ENCODE data around the gene TOX3.

Gene TOX3

DNA sequence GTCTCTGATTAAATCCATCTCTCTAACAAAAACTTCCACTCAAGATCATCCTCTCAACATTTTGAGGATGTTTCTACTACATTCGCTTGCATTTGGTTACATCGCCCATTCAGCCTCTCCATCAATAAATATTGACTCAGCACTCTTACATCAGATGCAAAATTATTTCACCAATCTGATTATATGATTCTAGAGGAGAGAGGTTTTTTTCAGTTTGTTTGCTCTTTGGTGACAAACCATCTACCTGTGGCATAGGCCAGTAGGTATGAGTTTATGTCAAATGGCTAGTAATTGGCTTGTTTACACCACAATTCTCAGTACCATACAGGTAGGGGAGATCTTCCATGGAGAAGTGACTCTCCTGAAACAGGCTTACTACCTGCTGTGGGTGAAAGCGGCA lies 52.3 kb downstream of the TOX3 start:
- H3K27ac ChIP-seq: no peak overlapping the region
- no peak for DNase-seq (ENCODE audit: low spot score)
- TF ChIP-seq, protein P1, sequence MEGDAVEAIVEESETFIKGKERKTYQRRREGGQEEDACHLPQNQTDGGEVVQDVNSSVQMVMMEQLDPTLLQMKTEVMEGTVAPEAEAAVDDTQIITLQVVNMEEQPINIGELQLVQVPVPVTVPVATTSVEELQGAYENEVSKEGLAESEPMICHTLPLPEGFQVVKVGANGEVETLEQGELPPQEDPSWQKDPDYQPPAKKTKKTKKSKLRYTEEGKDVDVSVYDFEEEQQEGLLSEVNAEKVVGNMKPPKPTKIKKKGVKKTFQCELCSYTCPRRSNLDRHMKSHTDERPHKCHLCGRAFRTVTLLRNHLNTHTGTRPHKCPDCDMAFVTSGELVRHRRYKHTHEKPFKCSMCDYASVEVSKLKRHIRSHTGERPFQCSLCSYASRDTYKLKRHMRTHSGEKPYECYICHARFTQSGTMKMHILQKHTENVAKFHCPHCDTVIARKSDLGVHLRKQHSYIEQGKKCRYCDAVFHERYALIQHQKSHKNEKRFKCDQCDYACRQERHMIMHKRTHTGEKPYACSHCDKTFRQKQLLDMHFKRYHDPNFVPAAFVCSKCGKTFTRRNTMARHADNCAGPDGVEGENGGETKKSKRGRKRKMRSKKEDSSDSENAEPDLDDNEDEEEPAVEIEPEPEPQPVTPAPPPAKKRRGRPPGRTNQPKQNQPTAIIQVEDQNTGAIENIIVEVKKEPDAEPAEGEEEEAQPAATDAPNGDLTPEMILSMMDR (IDR thresholded peaks at IDR 0.05): no peak
- H3K4me3 ChIP-seq: no peak overlapping the region

DNA sequence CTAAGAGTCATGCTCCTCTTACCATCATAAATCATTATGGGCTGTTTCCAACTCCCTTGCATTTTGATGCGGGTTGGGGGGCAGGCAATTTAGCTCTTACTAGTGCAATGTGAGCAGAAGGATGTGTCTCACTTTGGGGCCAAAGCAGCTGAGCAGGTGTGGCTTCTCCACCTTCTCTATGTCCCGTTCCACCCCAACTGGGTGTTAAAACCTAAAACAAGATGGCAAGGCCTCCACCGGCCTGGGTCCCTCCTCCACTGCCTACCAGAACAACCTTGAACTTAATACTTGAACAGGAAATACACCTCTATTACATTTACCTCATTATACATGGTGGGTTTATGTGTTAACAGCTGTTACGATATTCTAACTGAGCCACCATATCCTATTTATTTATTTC lies 52.8 kb downstream of the TOX3 start:
- no peak overlapping the region for H3K27ac ChIP-seq

DNA sequence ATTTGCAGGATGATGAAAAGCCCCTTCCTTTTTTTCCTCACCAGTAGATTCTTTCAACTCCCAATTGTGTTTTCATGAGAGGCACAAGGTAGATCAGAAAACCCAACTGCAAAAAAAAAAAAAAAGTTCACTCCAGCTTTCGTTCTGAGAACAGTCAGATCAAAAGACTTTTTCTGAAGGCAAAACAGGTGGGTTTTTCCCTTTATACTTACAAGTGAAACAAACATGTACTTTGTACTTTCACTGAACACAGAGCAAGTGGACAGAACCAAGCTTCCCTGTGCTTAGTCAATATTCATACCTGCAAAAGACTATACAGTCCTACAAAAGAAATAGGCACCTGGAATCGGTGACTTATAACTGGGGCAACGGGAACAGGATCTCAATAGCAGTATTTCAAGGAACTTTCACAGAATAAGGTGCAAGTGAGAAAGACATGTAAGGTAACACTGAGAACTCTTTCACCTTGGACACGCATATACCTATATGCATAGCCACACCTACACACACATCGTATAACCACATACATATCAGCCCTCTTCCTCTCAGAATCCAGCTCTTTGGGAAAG lies 54.1 kb downstream of the TOX3 start:
- no peak for DNase-seq (ENCODE audit: low spot score)
- TF ChIP-seq, protein P1 (IDR thresholded peaks at IDR 0.05): no peak
- Histone ChIP-seq H3K4me3 (no peak overlapping the region), H3K27ac (no peak overlapping the region)

More for the DNA sequence above, 52.8 kb downstream of the TOX3 start:
- TF ChIP-seq, protein P1 (IDR thresholded peaks at IDR 0.05): no peak
- H3K4me3 ChIP-seq: no peak overlapping the region
- no peak for DNase-seq (ENCODE audit: low spot score)

DNA sequence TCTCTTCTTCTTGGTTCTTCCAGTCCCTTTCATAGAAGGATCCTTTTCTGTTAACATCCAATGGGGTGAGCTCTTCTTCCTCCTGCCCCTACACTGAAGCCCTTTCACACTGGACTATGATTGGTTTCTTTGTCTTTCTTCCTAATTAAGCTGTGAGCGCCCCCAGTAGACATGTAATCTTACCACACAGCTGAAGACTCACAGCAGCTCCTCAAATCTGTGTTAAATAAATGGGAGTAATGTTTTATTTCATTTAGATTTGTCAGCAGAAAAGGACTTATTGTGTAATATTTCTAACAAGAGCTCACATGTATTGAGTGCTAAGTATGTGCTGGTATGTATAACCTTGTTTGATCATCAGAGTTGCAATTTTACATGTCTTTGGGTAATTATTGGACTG lies 55.7 kb downstream of the TOX3 start:
- H3K4me3 ChIP-seq: no peak overlapping the region

DNA sequence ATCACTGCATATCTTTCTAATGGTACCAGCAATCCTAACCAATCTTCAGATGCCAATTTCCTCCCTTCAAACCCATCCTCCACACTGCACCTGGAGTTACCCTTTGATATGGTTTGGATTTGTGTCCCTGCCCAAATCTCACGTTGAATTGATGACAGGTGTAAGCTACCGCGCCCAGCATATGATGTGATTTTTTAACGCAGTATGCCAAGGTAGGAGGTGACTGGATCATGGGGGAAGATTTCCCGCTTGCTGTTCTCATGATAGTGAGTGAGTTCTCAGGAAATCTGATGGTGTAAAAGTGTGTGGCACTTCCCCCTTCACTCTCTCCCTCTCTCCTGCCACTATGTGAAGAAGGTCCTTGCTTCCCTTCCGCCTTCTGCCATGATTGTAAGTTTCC lies 57.0 kb downstream of the TOX3 start:
- no peak overlapping the region for H3K4me3 ChIP-seq
- no peak for DNase-seq (ENCODE audit: low spot score)
- TF ChIP-seq, protein P1 (IDR thresholded peaks at IDR 0.05): no peak
- no peak overlapping the region for H3K27ac ChIP-seq

More for the DNA sequence above, 55.7 kb downstream of the TOX3 start:
- no peak overlapping the region for H3K27ac ChIP-seq
- TF ChIP-seq, protein P1 (IDR thresholded peaks at IDR 0.05): no peak
- no peak for DNase-seq (ENCODE audit: low spot score)

DNA sequence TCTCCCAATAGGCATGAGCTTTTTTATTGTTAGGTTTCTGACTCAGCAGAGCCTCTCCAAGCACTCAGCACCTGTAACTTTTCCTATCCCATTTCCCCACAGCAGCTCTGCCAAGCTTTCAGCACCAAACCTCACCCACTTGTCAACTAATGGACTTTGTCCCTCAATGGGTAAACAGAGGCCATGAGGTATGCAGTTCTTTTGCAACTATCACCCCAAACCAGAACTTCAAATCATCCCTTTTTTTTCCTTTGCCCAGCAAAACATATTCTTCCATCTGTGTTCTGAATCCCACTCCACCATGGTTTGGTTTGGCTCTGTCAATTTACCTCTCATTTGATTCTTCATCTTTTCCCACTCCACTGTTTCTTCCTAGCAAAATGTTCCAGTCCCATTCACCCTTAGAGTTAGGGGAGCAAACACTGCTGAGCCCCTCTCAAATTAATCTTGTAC lies 58.1 kb downstream of the TOX3 start:
- DNase-seq (ENCODE audit: low spot score): no peak
- TF ChIP-seq, protein P1 (IDR thresholded peaks at IDR 0.05): no peak
- Histone ChIP-seq H3K4me3 (no peak overlapping the region), H3K27ac (no peak overlapping the region)

DNA sequence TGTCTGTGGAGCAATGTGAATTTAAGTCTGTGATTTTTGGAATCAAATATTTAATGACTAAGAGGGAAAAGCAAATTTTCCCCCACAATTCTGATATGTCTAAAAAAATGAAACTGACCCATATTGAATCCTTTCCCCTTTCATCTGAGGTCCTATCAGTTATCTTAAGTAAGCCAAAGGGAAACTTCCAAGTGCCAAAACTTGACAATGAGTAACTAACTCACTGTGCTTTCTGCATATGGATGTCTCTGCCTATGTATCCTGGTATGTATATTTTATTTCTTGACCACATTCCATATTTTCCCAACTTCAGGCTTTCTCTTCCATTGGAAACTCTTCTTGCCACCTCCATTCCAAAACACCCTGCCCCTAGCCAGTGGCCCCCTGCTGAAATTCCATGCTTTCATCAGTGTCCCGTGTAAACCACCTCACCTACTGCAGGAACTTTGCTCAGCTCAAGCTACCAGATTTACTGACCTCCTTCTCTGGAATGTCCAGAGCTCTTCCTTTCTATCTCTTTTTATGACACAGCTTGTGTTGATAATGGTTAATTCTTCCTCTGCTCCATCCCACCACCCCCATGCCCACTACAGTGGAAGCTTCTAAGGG lies 59.0 kb downstream of the TOX3 start:
- TF ChIP-seq, protein P1 (IDR thresholded peaks at IDR 0.05): no peak
- DNase-seq (ENCODE audit: low spot score): no peak
- H3K27ac ChIP-seq: no peak overlapping the region
- H3K4me3 ChIP-seq: no peak overlapping the region

Data from coronary artery (tissue), 2 donors.